Left lung (tissue), 10 donors: ENCODE measurements around the gene PXDC1. TPM values are rescaled to one million over a fixed set of nuclear protein-coding genes. Genes with fewer than 3 reads are reported as not detected.
A peak's percentile ranks its signal among the peaks of the same experiment; 100 is the strongest.
"Not testable (repeated sequence)": the region's sequence is repeated elsewhere in the genome, so short reads cannot be mapped to it uniquely, and the experiment has no call there.

ENCODE experiments used
- ATAC-seq: fragments of 200-7000 bp; cut with Tn5 transposase; one replicate; pipeline ENCODE4 v1.9.1; 2020; ENCODE audit warnings: moderate library complexity
- DNase-seq, 4 donors: peaks; one replicate each; pipeline ENCODE4 v3.0.0-alpha.2; 2013 to 2020
- H3K27ac ChIP-seq, 2 donors: fragments of 200-600 bp; sonication (generic) in 1 of 2; one replicate each; pipeline versions ENCODE4 v1.5.0 to v1.8.0; 2020 to 2021
- H3K27me3 ChIP-seq, 2 donors: fragments of 200-600 bp; sonication (generic) in 1 of 2; one replicate each; pipeline versions ENCODE4 v1.5.0 to v1.8.0; 2020 to 2021
- H3K36me3 ChIP-seq, 2 donors: fragments of 200-600 bp; sonication (generic) in 1 of 2; one replicate each; pipeline versions ENCODE4 v1.5.0 to v1.8.0; 2020 to 2021
- H3K4me1 ChIP-seq, 2 donors: fragments of 200-600 bp; one replicate each; pipeline ENCODE4 v1.8.0; 2021
- H3K4me3 ChIP-seq, 2 donors: fragments of 200-600 bp; sonication (generic) in 1 of 2; one replicate each; pipeline versions ENCODE4 v1.5.0 to v1.8.0; 2020 to 2021; ENCODE audit warnings: mild to moderate bottlenecking in 1 of 2
- H3K9me3 ChIP-seq, 2 donors: fragments of 200-600 bp; sonication (generic) in 1 of 2; one replicate each; pipeline versions ENCODE4 v1.5.0 to v1.8.0; 2020 to 2021
- CTCF ChIP-seq, 2 donors: fragments of 200-600 bp; sonication (generic) in 1 of 2; IDR thresholded peaks; one replicate each; pipeline versions ENCODE4 v1.5.0 to v1.8.0; 2021; ENCODE audit warnings: antibody characterized with exemption in 2 of 2
- intact Hi-C, 2 donors: fragments of 100-400 bp; cut with DNase I; formaldehyde crosslinking; loops; one replicate each; pipeline versions ENCODE4 v1.11.2 to v1.14.2; 2022
- polyA plus RNA-seq, 6 donors: library from polyadenylated mRNA; unstranded; fragments of 120-200 nt; gene quantifications; one replicate each; pipeline ENCODE4 v1.2.1, GENCODE V29; 2013; ENCODE audit not compliant: insufficient read length in 6 of 6
- total RNA-seq, 2 donors: library from RNA; stranded (reverse); fragmentation: NEBNext Ultra II Directional; extraction: Animal tissue kit (Norgen Biotek cat#: 25700); gene quantifications; one replicate each; pipeline ENCODE4 v1.2.1, GENCODE V29; 2021
- donor health status: DM: no; HTN: yes; CAD: no.
- donor health status: DM: no; HTN: no; CAD: no.

Gene PXDC1
- total and polyA plus RNA-seq, 8 donors: 11.0 to 50.8 (median 15.8) TPM

GRCh38 chr6:3769610-3770009 lies 18.1 kb upstream of the PXDC1 start:
- Histone ChIP-seq H3K27ac (no peak overlapping the region), H3K4me3 (no peak overlapping the region)
- ATAC-seq: no peak

DNA sequence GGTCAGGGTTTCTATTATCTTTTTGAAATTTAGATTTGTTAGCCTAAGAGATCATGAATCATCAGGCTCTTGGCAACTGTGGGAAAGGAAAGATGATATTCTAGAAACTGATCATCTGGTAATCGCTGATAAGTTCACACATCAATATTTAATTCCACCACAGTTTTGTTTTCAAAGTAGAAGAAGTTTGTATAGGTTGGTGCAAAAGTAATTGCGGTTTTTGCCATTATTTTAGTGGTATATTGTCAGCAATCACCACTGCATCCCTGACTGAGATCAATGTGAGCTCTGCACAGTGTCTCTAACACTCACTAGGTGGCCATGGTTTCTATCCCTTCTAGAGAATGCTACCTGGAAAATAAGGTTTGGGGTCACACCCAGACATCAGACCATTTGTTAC lies 17.0 kb upstream of the PXDC1 start:
- H3K36me3 ChIP-seq: no peaks in the 10 kb centered on the region
- intact Hi-C loops: no loop called here
- DNase-seq (no peak), ATAC-seq (no peak)
- no peak for TF ChIP-seq CTCF (IDR thresholded peaks at IDR 0.05)
- H3K9me3 ChIP-seq: no peaks in the 10 kb centered on the region
- no peak overlapping the region for H3K27ac ChIP-seq
- H3K27me3 ChIP-seq: no peaks in the 10 kb centered on the region
- H3K4me1 ChIP-seq: peaks cover 0 to 5% of the 10 kb centered on the region in 2 donors
- no peak overlapping the region for H3K4me3 ChIP-seq

More at GRCh38 chr6:3769610-3770009, 18.1 kb upstream of the PXDC1 start:
- Histone ChIP-seq H3K9me3 (no peaks in the 10 kb centered on the region), H3K4me1 (peaks cover 0 to 5% of the 10 kb centered on the region in 2 donors), H3K27me3 (no peaks in the 10 kb centered on the region), H3K36me3 (no peaks in the 10 kb centered on the region)
- DNase-seq: no peak
- intact Hi-C loops: no loop called here
- no peak for TF ChIP-seq CTCF (IDR thresholded peaks at IDR 0.05)

GRCh38 chr6:3767483-3767882 lies 16.0 kb upstream of the PXDC1 start:
- DNase-seq, H3K27me3 ChIP-seq, H3K9me3 ChIP-seq, H3K4me1 ChIP-seq, intact Hi-C loops, H3K27ac ChIP-seq, H3K4me3 ChIP-seq, H3K36me3 ChIP-seq: not testable (repeated sequence)
- ATAC-seq: peak; percentile 38

DNA sequence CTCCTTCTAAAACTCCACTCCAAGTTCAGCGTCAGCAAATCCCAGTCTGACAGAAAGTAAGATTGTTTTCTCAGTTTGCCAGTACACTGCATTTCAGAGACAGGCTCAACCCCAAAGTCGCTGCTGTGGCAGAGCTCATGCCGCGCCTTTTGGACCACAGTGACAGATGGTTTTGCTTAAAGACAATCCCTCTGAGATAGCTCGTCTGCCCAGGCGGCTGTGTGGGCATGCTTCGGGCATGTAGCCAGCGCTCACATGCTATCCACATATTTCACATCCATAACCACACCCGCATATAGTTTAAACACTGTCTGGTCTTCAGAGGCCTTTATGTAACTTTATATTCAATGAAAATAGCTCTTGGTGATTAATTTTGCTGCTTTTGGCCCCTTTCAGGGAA lies 14.7 kb upstream of the PXDC1 start:
- no peak for ATAC-seq
- no peak for DNase-seq
- no peak for TF ChIP-seq CTCF (IDR thresholded peaks at IDR 0.05)
- intact Hi-C loops: no loop called here
- H3K27me3 ChIP-seq: no peaks in the 10 kb centered on the region
- H3K27ac ChIP-seq: no peak overlapping the region
- peaks cover 0 to 5% of the 10 kb centered on the region in 2 donors for H3K4me1 ChIP-seq
- no peaks in the 10 kb centered on the region for H3K9me3 ChIP-seq
- no peak overlapping the region for H3K4me3 ChIP-seq
- no peaks in the 10 kb centered on the region for H3K36me3 ChIP-seq

DNA sequence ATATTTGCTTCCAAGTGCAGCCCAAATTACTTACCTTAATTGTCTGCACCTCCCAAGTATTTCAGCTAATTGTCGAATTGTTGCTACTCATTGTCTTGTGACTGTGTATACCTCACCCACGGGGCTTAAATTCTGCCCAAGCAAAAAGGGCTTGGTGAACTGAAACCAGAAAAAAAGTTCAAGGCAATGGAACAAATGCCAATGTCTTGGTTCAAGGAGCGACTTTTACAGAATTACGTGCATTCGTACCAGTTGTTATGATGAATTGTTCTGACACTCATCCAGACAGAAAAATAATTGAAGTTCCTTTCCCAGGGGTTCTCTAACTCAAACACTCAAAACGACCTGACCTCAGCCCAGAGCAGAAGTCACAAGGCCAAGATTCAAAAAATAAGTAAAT lies 13.9 kb upstream of the PXDC1 start:
- no peak for DNase-seq
- Histone ChIP-seq H3K9me3 (no peaks in the 10 kb centered on the region), H3K36me3 (no peaks in the 10 kb centered on the region), H3K27me3 (no peaks in the 10 kb centered on the region), H3K4me1 (peaks cover 0 to 5% of the 10 kb centered on the region in 2 donors), H3K27ac (no peak overlapping the region), H3K4me3 (no peak overlapping the region)
- no peak for ATAC-seq
- intact Hi-C loops: no loop called here
- no peak for TF ChIP-seq CTCF (IDR thresholded peaks at IDR 0.05)
